A673 (cell line): Measurements from ENCODE around the gene CAMK1D.

Experiments
- CTCF ChIP-seq: fragments of 300-800, 200-600 bp; sonication (generic); conservative IDR thresholded peaks from 2 replicates; pipeline ENCODE4 v1.5.1; 2017; ENCODE audit warnings: low read depth, mild to moderate bottlenecking, antibody characterized with exemption, low read length, moderate library complexity, mixed read lengths
- EZH2 ChIP-seq: fragments of 200-600 bp; sonication (generic); IDR thresholded peaks from 2 replicates; pipeline ENCODE4 v1.6.1; 2017; ENCODE audit warnings: borderline replicate concordance, low read depth, mild to moderate bottlenecking, mixed read lengths, antibody characterized with exemption, low read length; ENCODE audit not compliant: poor library complexity, severe bottlenecking

GRCh38 chr10:12348870-12349628, at the start of gene CAMK1D:
- TF ChIP-seq CTCF = peak; percentile 44; the same call in 1 of the 2 replicates
- no peak for TF ChIP-seq EZH2
